NCI-H345 treated with DMSO at 0.1 percent for 48 hours (cell line): ENCODE measurements around the gene PLA2G4B.

ENCODE experiments used
- DNase-seq: peaks from one replicate; lab custom pipeline; 2025; ENCODE audit not compliant: unreplicated experiment; lab: John Stamatoyannopoulos, UW

PLA2G4B gene

DNA sequence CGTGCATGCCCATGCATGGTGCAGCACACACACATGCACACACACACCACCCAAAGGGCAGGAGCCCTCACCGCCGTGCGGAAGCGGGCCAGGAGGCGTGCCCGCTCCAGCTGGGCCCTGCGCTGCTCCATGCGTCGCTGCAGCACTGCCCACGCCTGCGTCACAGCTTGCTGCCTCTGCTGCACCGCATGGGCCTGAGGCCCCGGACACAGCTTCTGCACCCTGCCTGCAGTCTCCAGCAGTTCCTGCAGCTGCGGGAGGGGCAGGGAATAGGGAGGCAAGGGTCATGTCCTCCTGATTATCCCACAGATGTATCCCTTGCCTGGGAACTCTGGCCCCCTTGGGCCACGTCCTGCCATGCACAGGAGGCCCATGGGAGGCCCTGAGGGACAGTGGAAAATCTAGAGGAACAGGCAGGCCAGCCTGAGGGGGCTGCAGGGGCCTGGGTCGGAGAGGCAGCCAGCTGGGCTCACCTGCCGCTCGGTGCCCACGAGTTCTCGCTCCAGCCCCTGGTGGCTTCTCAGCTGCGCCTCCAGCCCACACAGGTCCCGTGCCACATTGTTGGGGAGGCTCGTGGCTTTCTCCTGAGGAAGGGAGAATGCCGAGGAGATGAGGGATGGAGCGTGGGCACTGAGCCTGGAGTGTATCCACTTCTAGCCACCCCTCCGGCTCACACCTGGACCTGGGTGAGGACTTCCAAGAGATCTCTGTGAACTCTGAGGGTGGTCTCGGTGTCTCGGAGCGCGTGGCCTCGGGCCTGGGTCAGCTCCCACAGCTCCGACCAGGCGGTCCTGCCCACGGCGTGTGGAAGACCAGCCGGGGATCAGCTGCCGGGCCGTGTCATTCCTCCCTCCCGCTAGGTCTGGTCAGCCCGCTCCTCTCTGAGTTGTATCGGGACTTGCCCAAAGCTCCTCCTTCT is 31.4 kb downstream of the PLA2G4B start:
- no peak for DNase-seq

- no peak for DNase-seq
Observed at GRCh38 chr15:41870689-41871081, 32.0 kb downstream of the PLA2G4B start.

- no peak for DNase-seq
Observed at GRCh38 chr15:41871175-41871905, 32.7 kb downstream of the PLA2G4B start.

DNA sequence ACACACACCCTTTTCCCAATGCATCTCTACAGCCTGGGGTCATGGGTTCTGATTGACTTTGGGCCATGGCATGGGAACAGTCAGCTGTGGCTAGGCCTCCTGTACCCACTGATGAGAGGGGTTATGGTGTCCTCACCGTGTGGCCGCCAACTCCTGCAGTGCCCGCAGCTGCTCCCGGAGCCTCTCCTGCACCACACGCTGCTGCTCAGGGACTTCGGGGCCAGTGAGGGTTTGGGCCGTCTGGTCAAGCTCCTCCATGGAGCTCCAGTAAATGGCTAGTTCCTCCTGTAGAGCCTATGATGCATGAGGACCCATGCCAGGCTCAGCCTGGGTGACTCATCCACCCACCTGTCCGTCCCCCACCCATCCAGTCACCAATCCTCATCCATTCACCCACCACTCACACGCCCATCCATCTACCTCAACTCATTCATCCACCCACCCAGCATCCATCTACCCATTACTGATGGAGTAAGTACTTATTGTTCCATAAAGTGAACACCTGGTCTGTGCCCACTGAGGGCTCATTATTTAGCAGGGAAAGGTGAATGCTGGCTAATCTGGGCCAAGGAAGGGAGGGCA is 33.6 kb downstream of the PLA2G4B start:
- no peak for DNase-seq

DNA sequence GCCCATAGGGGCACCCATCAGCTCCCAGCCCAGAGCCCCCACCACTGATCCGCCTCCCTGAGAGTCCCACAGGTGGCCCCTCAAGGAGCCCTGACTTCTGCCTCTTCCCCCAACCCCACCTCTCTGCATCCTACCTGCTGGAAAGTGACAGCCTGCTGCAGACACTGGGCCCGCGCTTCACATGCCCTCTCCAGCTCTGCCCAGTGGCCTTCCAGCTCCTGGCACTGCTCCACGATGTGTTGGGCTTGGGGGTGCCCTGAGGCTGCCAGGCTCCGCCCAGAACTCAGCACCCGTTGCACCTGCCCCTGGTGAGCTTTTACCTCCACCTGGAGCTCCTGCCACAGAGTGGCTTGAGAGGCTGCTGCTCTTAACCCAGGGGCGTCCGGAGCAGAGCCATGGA is 35.1 kb downstream of the PLA2G4B start:
- peak; percentile 30 for DNase-seq

GRCh38 chr15:41874736-41875135 is 36.1 kb downstream of the PLA2G4B start:
- no peak for DNase-seq

DNA sequence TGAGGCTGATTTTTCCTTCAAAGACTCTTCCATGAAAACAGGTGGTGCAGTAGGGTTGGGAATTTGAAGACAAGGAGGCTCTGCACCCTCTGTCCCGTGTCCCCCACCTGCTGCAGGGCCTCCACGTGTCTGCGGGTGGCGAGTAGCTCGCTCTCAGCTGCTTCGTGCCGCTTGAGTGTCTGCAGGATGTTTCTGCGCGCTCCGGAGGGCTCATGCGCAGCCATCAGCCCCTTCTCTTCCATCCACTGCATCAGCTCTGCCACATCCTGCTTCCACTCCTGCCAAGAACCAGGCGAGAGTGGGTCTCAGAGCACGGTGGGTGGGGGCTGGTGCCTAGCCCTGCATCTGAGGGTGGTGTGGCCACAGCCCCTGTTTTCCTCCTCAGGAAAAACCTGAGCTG is 37.4 kb downstream of the PLA2G4B start:
- no peak for DNase-seq

- no peak for DNase-seq
Observed at GRCh38 chr15:41876689-41877088, 38.0 kb downstream of the PLA2G4B start.

DNA sequence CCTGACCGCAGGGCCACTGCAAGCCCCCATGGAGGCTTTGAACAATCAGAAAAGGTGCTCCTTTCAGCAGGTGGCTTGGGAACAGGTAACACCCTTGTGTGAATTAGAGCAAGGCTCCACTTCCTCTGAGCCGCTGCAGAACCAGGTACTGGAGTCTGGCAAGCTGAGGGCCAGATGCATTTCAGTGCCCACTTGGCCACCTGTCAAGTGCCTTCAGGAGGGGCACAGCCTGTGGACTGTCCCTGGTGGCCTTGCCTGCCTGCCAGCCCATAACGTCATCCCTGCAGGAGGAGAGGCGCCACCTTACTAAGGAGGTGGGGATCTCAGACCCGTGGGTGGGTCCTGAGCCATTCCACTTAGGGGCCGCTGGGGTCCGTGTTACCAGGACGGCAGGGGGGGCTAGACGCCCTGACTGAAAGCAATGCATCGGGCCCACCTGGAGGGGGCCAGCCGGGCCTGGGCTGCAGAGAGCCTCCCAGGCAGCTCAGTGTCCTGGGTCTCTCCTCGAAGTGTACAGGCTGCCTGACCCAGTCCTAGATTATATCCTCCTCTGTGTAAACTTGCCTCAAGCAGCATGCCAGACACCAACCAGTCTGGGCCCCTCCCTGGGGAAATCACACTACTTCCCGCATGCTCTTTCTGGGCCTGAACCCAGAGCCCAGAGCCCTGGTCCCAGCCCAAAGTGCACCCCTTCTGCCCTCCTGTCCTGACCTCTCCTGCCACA is 39.1 kb downstream of the PLA2G4B start:
- no peak for DNase-seq

DNA sequence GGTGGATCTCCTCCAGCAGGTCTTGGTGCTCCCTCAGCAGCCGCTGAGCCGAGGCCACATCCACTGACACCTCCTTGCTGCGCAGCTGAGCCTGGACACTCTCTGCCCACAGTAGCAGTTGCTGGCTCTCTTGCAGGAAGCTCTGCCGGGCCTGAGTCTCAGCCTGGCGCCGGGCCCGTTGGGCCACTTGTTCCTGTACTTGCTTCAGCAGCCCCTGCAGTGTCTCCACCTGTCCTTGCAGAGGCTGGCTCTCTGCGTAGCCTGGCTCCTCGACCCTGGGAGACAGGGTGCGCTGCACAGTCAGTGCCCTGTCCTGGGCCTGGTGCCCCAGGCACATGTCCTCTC is 39.7 kb downstream of the PLA2G4B start:
- no peak for DNase-seq

GRCh38 chr15:41879321-41879845 is 40.7 kb downstream of the PLA2G4B start:
- no peak for DNase-seq

GRCh38 chr15:41880156-41880877 is 41.7 kb downstream of the PLA2G4B start:
- no peak for DNase-seq

DNA sequence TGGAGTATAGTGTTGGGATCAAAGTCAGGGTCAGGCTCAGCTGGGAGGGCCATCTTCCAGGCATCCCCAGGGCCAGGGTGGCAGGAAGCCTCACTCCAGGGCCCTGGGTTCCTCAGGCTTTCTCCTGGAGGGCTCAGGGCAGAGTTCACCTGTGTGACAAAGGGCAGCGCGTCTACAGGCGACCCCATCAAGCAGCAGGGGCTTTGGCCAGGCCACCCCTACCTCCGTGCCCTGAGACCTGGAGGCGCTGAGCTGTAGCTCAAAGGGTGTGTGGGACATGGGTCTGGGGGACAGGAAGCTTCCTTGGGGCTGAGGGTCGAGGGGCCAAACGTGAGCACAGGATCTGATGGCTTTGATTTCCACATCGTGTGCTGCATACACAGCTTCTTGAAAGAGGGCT is 42.4 kb downstream of the PLA2G4B start:
- DNase-seq: no peak

GRCh38 chr15:41881550-41881919 is 42.9 kb downstream of the PLA2G4B start:
- no peak for DNase-seq

GRCh38 chr15:41881920-41882688 is 43.5 kb downstream of the PLA2G4B start:
- DNase-seq: no peak

DNA sequence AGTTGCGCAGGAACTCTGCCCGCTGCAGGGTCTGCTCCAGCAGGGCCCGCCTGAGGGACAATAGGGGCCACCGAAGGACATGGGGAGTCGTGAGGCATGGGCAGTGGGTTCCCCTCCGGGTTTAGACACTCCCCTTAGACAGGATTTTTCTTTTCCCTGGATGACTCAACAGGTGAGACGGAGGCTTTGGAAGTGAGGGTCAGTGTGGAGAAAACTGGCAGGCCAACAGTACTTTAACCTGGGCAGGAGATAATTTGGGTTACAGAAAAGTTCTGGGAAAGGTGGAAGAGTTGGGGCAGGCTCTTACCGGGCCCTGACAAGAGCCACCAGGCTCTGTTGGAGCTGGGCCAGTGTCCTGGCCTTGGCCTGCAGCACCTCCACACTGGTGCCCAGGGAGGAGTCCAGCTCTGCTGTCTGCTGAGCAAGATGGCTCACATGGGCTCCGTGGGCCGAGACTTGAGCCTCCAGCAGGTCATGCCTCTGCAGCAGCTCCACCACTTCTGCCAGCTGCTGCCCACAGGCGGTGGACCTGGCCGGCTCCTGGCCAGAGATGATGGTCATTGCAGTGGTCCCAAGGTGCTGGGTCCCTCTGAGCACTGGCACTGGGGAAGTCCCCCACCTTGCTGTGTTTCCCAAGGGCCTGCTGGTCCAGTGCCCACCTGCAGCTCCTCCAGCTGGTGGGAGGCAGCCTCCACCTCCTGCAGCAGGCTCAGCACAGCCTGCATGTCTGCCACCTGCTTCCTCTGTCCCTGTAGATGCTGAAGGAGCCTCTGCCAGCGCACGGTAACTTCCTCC is 44.2 kb downstream of the PLA2G4B start:
- no peak for DNase-seq

DNA sequence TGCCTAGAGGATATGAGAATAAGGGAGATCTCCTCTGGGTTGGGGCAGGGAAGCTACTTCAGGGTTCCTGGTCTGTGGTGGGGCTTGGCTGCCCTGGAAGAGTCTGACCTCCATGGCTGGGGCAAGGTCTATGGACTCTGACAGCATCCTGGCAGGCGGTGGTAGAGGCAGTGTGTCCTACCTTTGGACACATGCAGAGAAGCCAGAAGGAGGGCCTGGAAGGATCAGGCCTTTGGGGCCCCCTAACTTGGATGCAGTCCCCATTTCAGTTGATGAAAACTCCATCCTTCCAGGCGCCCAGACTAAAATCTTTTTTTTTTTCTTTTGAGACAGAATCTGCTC is 44.8 kb downstream of the PLA2G4B start:
- DNase-seq: no peak

DNA sequence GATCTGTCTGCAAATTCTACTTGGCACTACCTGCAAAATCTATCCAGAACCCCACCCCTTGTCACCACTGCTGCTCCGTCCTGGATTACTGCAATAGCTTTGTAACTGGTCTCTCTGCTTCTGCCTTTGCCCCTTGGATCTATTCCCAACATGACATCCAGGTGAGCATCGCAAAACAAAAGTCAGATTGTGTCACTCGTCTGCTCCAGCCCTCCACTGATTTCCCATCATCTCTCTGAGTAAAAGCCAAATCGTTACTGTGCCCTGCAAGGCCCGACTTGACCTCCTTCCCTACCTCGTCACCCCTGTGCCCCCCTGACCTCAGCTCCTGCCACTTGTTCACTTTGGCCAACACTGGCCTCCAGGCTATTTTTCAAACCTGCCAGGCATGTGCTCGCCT is 45.8 kb downstream of the PLA2G4B start:
- DNase-seq: no peak

DNA sequence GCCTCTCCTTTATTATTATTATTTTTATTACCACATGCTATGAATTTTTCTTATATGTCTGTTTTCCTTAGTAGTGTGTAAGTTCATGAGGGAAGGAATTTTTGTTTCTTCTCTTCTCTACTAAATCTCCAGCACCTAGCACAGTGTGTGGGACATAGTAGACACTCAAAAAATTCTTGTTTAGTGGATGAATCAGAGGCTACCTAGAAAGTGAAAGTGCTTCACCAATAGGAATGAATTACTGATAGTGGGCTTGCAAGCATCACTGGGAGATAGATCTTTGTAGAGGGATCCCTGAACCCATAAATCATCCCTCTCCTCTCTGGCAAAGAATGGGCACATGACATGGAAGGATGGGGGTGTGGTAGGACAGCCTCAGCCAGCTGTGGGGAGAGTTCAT is 46.7 kb downstream of the PLA2G4B start:
- no peak for DNase-seq
